CD14-positive monocyte (primary cell): ENCODE measurements around the gene ERBB4. TPM values are rescaled to one million over a fixed set of nuclear protein-coding genes. Genes with fewer than 3 reads are reported as not detected.

Source experiments
- DNase-seq, 3 donors: peaks; one replicate each; pipeline ENCODE4 v3.0.0-alpha.2; 2011 to 2022
- H2AFZ ChIP-seq: 2 replicates; pipeline ENCODE4 v1.6.0; 2012; ENCODE audit warnings: mild to moderate bottlenecking, low read depth, low read length, inconsistent platforms; ENCODE audit not compliant: insufficient read depth, poor library complexity, severe bottlenecking
- H3K27ac ChIP-seq, 2 donors: 1 replicate in 1 of 2; 2 replicates in 1 of 2; pipeline ENCODE4 v1.5.1; 2012 to 2013; ENCODE audit warnings: low read length in 2 of 2, control low read depth in 1 of 2, inconsistent platforms in 1 of 2, low read depth in 1 of 2, mild to moderate bottlenecking in 1 of 2
- H3K27me3 ChIP-seq, 2 donors: one replicate each; pipeline versions ENCODE4 v1.6.0 to v1.6.1; 2011 to 2013; ENCODE audit warnings: low read length in 2 of 2; ENCODE audit not compliant: control insufficient read depth in 2 of 2, insufficient read depth in 2 of 2
- H3K36me3 ChIP-seq, 2 donors: replicated peaks in 1 of 2; 1 replicate in 1 of 2; 2 replicates in 1 of 2; pipeline versions ENCODE4 v1.5.1 to v1.6.1; 2012 to 2013; ENCODE audit warnings: low read length in 2 of 2, control low read depth in 1 of 2, inconsistent platforms in 1 of 2, mild to moderate bottlenecking in 1 of 2; ENCODE audit not compliant: insufficient read depth in 2 of 2, control insufficient read depth in 1 of 2
- H3K4me1 ChIP-seq, 2 donors: 1 replicate in 1 of 2; 2 replicates in 1 of 2; pipeline versions ENCODE4 v1.5.1 to v1.6.1; 2012 to 2013; ENCODE audit warnings: low read length in 2 of 2, control low read depth in 1 of 2, inconsistent platforms in 1 of 2, mild to moderate bottlenecking in 1 of 2, moderate library complexity in 1 of 2; ENCODE audit not compliant: insufficient read depth in 2 of 2, control insufficient read depth in 1 of 2
- H3K4me2 ChIP-seq: replicated peaks from 2 replicates; pipeline ENCODE3; 2012; ENCODE audit warnings: low read length, moderate library complexity, mild to moderate bottlenecking; ENCODE audit not compliant: poor library complexity, severe bottlenecking; ENCODE audit errors: extremely low read depth
- H3K4me3 ChIP-seq, 3 experiments: fragments of 200-600 bp in 1 of 3; sonication (generic) in 1 of 3; replicated peaks in 1 of 3; 1 replicate in 2 of 3; 2 replicates in 1 of 3; pipeline ENCODE4 v1.5.1; 2011 to 2013; ENCODE audit warnings: low read length in 3 of 3, mild to moderate bottlenecking in 3 of 3, control low read depth in 2 of 3, low read depth in 2 of 3, inconsistent platforms in 1 of 3, moderate library complexity in 1 of 3
- H3K79me2 ChIP-seq: 2 replicates; pipeline ENCODE4 v1.6.0; 2012; ENCODE audit warnings: mild to moderate bottlenecking, control low read depth, inconsistent platforms, low read length, moderate library complexity; ENCODE audit not compliant: insufficient read depth
- H3K9ac ChIP-seq: 2 replicates; pipeline ENCODE4 v1.6.0; 2017; ENCODE audit warnings: low read length, mild to moderate bottlenecking; ENCODE audit not compliant: insufficient read depth, poor library complexity, severe bottlenecking
- H3K9me3 ChIP-seq, 2 donors: replicated peaks in 1 of 2; 1 replicate in 1 of 2; 2 replicates in 1 of 2; pipeline versions ENCODE4 v1.5.1 to v1.6.1; 2012 to 2013; ENCODE audit warnings: low read length in 2 of 2, control low read depth in 1 of 2; ENCODE audit not compliant: control insufficient read depth in 1 of 2, insufficient read depth in 1 of 2
- H4K20me1 ChIP-seq: 2 replicates; pipeline ENCODE4 v1.6.0; 2012; ENCODE audit warnings: mild to moderate bottlenecking, low read length, control low read depth, moderate library complexity; ENCODE audit not compliant: insufficient read depth
- H3K27ac Mint-ChIP-seq, 7 donors: one replicate each; pipeline ENCODE4 v1.8.0; 2020; ENCODE audit warnings: mild to moderate bottlenecking in 7 of 7, mixed read lengths in 7 of 7, moderate library complexity in 6 of 7, inconsistent platforms in 2 of 7
- H3K27me3 Mint-ChIP-seq, 3 donors: one replicate each; pipeline ENCODE4 v1.8.0; 2021 to 2022; ENCODE audit warnings: low read depth in 3 of 3, mild to moderate bottlenecking in 3 of 3, mixed read lengths in 3 of 3, moderate library complexity in 3 of 3, inconsistent platforms in 1 of 3
- H3K36me3 Mint-ChIP-seq, 2 donors: one replicate each; pipeline ENCODE4 v1.8.0; 2020; ENCODE audit warnings: mixed read lengths in 2 of 2, inconsistent platforms in 1 of 2, mild to moderate bottlenecking in 1 of 2
- H3K4me1 Mint-ChIP-seq: one replicate; pipeline ENCODE4 v1.8.0; 2020; ENCODE audit warnings: mild to moderate bottlenecking, mixed read lengths
- H3K4me3 Mint-ChIP-seq, 2 donors: one replicate each; pipeline ENCODE4 v1.8.0; 2020; ENCODE audit warnings: mild to moderate bottlenecking in 2 of 2, mixed read lengths in 2 of 2, moderate library complexity in 1 of 2
- H3K9me3 Mint-ChIP-seq, 7 donors: one replicate each; pipeline ENCODE4 v1.8.0; 2020 to 2022; ENCODE audit warnings: mixed read lengths in 7 of 7, mild to moderate bottlenecking in 6 of 7, moderate library complexity in 6 of 7, inconsistent platforms in 2 of 7
- WGBS: methylation state at CpG from one replicate; pipeline ENCODE4 v1.1.5; 2013; ENCODE audit warnings: missing lambda C conversion rate; ENCODE audit not compliant: insufficient coverage; 5-methylcytosine and 5-hydroxymethylcytosine counted together
- intact Hi-C, 2 donors: fragments of 100-400 bp; cut with micrococcal nuclease; formaldehyde crosslinking; loops; one replicate each; pipeline versions ENCODE4 v1.15.0 to v1.15.1; 2023
- polyA plus RNA-seq, 3 donors: library from polyadenylated mRNA; depleted of rRNA in 1 of 3; unstranded in 2 of 3; stranded (reverse) in 1 of 3; fragments of 300-500 nt in 2 of 3; fragments of >200 nt in 1 of 3; fragmentation: Illumina TruSeq in 2 of 3; gene quantifications; 1 replicate in 2 of 3; 2 replicates in 1 of 3; pipeline ENCODE4 v1.2.3, GENCODE V29; 2012 to 2021
- TF ChIP-seq, protein P1 (sequence below): fragments of 200-600 bp; IDR thresholded peaks from one replicate; pipeline ENCODE4 v1.8.0; 2022; ENCODE audit warnings: antibody characterized with exemption, mild to moderate bottlenecking

ERBB4 gene
- polyA plus RNA-seq, 3 donors: not detected

DNA sequence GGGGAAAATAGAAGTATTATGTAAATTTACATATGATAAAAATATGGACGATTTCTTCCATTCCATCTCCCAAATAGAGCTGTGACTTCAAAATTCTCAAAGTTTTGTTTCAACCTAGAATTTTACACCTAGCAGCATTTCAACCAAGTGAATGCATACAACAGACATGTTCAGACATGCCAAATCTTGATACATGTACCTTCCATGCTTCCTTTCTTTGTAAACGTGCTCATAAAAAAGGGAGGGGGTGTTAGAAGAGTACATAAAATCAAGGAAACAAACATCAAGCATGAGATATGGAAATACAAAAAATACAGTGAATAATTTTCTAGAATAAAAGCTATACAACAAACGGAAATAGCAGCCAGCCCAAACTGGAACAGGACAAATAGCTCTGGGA, 974.2 kb downstream of the ERBB4 start:
- H3K4me1 Mint-ChIP-seq: no peaks in the 10 kb centered on the region
- Histone ChIP-seq H3K4me3 (no peak overlapping the region), H3K4me2 (no peak overlapping the region), H3K9me3 (no peaks in the 10 kb centered on the region), H2AFZ (no peak overlapping the region), H3K4me1 (no peaks in the 10 kb centered on the region), H3K27ac (no peak overlapping the region), H3K27me3 (no peaks in the 10 kb centered on the region), H3K36me3 (no peaks in the 10 kb centered on the region), H3K79me2 (no peaks in the 10 kb centered on the region), H3K9ac (no peak overlapping the region), H4K20me1 (no peaks in the 10 kb centered on the region)
- TF ChIP-seq, protein P1, sequence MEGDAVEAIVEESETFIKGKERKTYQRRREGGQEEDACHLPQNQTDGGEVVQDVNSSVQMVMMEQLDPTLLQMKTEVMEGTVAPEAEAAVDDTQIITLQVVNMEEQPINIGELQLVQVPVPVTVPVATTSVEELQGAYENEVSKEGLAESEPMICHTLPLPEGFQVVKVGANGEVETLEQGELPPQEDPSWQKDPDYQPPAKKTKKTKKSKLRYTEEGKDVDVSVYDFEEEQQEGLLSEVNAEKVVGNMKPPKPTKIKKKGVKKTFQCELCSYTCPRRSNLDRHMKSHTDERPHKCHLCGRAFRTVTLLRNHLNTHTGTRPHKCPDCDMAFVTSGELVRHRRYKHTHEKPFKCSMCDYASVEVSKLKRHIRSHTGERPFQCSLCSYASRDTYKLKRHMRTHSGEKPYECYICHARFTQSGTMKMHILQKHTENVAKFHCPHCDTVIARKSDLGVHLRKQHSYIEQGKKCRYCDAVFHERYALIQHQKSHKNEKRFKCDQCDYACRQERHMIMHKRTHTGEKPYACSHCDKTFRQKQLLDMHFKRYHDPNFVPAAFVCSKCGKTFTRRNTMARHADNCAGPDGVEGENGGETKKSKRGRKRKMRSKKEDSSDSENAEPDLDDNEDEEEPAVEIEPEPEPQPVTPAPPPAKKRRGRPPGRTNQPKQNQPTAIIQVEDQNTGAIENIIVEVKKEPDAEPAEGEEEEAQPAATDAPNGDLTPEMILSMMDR: no peak
- H3K4me3 Mint-ChIP-seq: no peak overlapping the region
- no peak overlapping the region for H3K27ac Mint-ChIP-seq
- no peak for DNase-seq
- no peaks in the 10 kb centered on the region for H3K36me3 Mint-ChIP-seq
- peaks cover 0 to 1% (median 0%) of the 10 kb centered on the region in 3 donors for H3K27me3 Mint-ChIP-seq
- H3K9me3 Mint-ChIP-seq: peaks cover 0 to 4% (median 0%) of the 10 kb centered on the region in 7 donors
- intact Hi-C loops: no loop called here
- no CpG with 5 or more reads among the region's 3 CpGs for WGBS

DNA sequence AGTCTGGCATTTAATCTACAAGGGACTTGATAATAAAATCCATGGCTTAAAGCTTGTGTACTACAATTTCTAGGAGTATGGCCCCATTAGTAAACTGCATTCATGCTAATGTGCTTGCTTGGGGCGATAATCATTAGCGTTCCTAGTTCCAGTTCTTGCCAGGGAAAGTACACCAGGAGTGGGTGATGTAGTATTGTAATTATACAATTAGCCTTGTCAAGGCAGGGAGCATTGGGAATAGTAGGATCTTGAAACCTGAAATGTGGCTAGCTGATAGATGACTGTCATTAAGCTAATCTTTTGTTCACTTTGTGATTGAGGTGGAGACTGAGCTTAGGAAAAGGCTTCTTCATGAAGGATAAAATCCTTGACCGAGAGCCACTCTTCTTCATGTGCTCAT, 993.0 kb downstream of the ERBB4 start:
- Histone ChIP-seq H4K20me1 (no peaks in the 10 kb centered on the region), H3K4me3 (no peak overlapping the region), H3K9ac (no peak overlapping the region), H3K79me2 (no peaks in the 10 kb centered on the region), H3K36me3 (no peaks in the 10 kb centered on the region), H2AFZ (no peak overlapping the region), H3K4me1 (no peaks in the 10 kb centered on the region), H3K4me2 (no peak overlapping the region), H3K27me3 (no peaks in the 10 kb centered on the region), H3K9me3 (no peaks in the 10 kb centered on the region), H3K27ac (no peak overlapping the region)
- Mint-ChIP-seq H3K27me3 (no peaks in the 10 kb centered on the region), H3K27ac (no peak overlapping the region), H3K4me1 (no peaks in the 10 kb centered on the region), H3K4me3 (no peak overlapping the region), H3K9me3 (peaks cover 0 to 2% (median 0%) of the 10 kb centered on the region in 7 donors), H3K36me3 (no peaks in the 10 kb centered on the region)
- TF ChIP-seq, protein P1: no peak
- 93% methylated on average over 2 of the region's 3 CpGs for WGBS
- intact Hi-C loops: no loop called here
- no peak for DNase-seq
